A549 treated with dexamethasone at 1 μM for 4 hours (cell line): ENCODE results near the gene OR52E6. TPM values are rescaled to one million over a fixed set of nuclear protein-coding genes. Genes with fewer than 3 reads are reported as not detected.

Experiments used
- total RNA-seq: library from RNA; stranded (reverse); fragments of 200-300 nt; extraction: Qiagen RNA extraction; gene quantifications from 5 replicates; pipeline ENCODE4 v1.2.3, GENCODE V29; 2022

Gene OR52E6
- not detected in 5 replicates for total RNA-seq

GRCh38 chr11:5841797-5842196 is at the start of gene OR52E6:
Gene OR52E6 (minus strand): TSS chr11:5841897. CDS start chr11:5841897, 0 bp downstream.

DNA sequence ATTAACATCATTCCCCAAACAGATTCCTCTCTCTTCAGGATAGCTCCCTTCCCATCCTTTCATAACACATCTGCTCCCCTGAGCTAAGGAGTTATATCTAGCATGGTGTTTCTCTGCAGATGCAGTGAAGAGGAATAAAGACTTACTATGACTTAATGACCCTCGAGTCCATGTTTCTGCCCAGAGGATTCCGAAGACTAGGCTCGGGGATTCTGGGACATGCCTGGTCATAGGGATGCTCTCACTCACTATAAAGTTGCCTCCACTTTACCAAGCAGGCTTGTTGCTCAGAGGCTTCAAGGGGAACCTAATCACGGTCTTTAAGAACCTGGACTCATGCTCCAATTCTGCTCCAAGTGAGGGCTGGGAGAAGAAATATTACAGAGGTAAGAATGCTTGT is 38.6 kb upstream of the OR52E6 start, which contains the start of gene OR52E4:
Gene OR52E4, plus strand, starts transcription at position 301 of the 400 bp plus-strand sequence. CDS start 3,664 bp downstream, outside the sequence.

GRCh38 chr11:5857590-5857989 is 15.9 kb upstream of the OR52E6 start, which contains the start of gene OR52E8:
Gene OR52E8 (minus strand): TSS chr11:5857690. CDS start chr11:5857690, 0 bp downstream.

GRCh38 chr11:5808500-5809121 is 33.1 kb downstream of the OR52E6 start, which contains the start of gene OR52N2:
Gene OR52N2 (plus strand): TSS chr11:5808924. CDS start chr11:5820336, 11,412 bp downstream.

DNA sequence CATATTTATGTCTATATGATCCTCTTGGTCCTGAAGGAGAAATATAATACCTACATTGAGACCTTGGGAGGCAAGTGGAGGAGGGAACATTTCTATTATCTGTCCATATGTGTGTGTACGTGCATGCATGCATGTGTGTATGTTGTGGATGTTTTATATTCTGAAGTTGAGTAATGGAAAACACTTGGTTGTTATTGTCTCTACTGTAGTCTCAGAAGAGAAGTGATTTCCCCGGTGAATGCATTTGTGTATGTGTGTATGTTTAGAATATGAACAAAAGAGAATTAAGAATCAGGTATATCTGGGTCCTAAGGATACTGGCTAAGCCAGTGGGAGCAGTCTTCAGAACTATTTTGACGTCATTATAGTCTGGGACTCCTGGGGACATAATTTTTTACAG is 50.5 kb downstream of the OR52E6 start, which contains the start of gene OR52N1:
Gene OR52N1, minus strand, starts transcription at position 101 of the 400 bp plus-strand sequence. CDS start 2,449 bp downstream, outside the sequence.

Other genes with a start within 250 kb of the OR52E6 start
- 6.7 to 8.4 TPM (median 7.5 TPM) in 5 replicates for gene TRIM6, start 245.3 kb downstream of the OR52E6 start, total RNA-seq
- gene TRIM34, start 216.9 kb downstream of the OR52E6 start, total RNA-seq = 2.6 to 2.9 TPM (median 2.7 TPM) in 5 replicates
- gene TRIM5, start 156.8 kb downstream of the OR52E6 start, total RNA-seq = 8.6 to 10.0 TPM (median 9.2 TPM) in 5 replicates
- gene TRIM22, start 152.1 kb downstream of the OR52E6 start, total RNA-seq = 0.73 to 1.5 TPM (median 0.84 TPM) in 5 replicates
- gene OR56B1, start 105.4 kb downstream of the OR52E6 start, total RNA-seq = not detected in 5 replicates
- gene OR52N4, start 87.7 kb downstream of the OR52E6 start, total RNA-seq = not detected in 5 replicates
- not detected in 5 replicates for gene OR52N5, start 58.5 kb downstream of the OR52E6 start, total RNA-seq
- gene OR52N1, start 50.6 kb downstream of the OR52E6 start, total RNA-seq = not detected in 5 replicates
- not detected in 5 replicates for gene OR52N2, start 33.0 kb downstream of the OR52E6 start, total RNA-seq
- not detected in 5 replicates for gene OR52E8, start 15.8 kb upstream of the OR52E6 start, total RNA-seq
- not detected in 5 replicates for gene OR52E4, start 38.7 kb upstream of the OR52E6 start, total RNA-seq
- not detected in 5 replicates for gene OR52E5, start 51.3 kb upstream of the OR52E6 start, total RNA-seq
- not detected in 5 replicates for gene OR56A3, start 100.4 kb upstream of the OR52E6 start, total RNA-seq
- not detected in 5 replicates for gene OR56A5, start 126.6 kb upstream of the OR52E6 start, total RNA-seq
- gene OR52L1, start 145.1 kb upstream of the OR52E6 start, total RNA-seq = not detected in 5 replicates
- not detected in 5 replicates for gene OR56A4, start 165.0 kb upstream of the OR52E6 start, total RNA-seq
- not detected in 5 replicates for gene OR56A1, start 188.9 kb upstream of the OR52E6 start, total RNA-seq